ENCODE measurements around the gene IGFL1.

GRCh38 chr19:46186717-46187101, 42.8 kb upstream of the IGFL1 start:
- TF ChIP-seq CTCF (IDR thresholded peaks at IDR 0.05) = no peak
- TF ChIP-seq POLR2A (IDR thresholded peaks at IDR 0.05; ENCODE audit: low read depth) = no peak
- no peak for TF ChIP-seq POLR2AphosphoS5 (IDR thresholded peaks at IDR 0.05)
- no peak for TF ChIP-seq EP300 (IDR thresholded peaks at IDR 0.05)
